ENCODE results near the gene ADAM17. TPM values are rescaled to one million over a fixed set of nuclear protein-coding genes. Genes with fewer than 3 reads are reported as not detected.
A peak's percentile ranks its signal among the peaks of the same experiment; 100 is the strongest.
"Not testable (repeated sequence)": the region's sequence is repeated elsewhere in the genome, so short reads cannot be mapped to it uniquely, and the experiment has no call there.

Gene ADAM17
- total RNA-seq, 1 donor from 2014 or later = 23.3 TPM

DNA sequence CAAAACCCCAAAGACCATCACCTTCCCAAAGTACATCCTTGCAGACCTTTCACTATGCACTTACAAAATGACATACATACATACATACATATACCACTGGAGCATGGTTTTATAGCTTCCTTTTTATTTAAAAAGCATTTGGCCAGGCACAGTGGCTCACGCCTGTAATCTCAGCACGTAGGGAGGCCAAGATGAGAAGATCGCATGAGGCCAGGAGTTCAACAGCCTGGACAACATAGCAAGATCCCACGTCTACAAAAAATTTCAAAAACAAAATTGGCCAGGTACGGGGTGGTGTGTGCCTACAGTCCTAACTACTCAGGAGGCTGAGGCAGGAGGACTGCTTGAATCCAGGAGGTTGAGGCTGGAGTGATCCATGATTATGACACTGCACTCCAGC, 29.9 kb upstream of the ADAM17 start:
- no peaks in the 10 kb centered on the region for H3K9me3 Mint-ChIP-seq
- intact Hi-C loops (cut with micrococcal nuclease) = no loop called here
- H3K27ac Mint-ChIP-seq = no peak overlapping the region
- H3K4me1 Mint-ChIP-seq (ENCODE audit: low read depth) = peaks cover 11% of the 10 kb centered on the region
- H3K36me3 Mint-ChIP-seq (ENCODE audit: low read depth) = peaks cover 59% of the 10 kb centered on the region
- no peak overlapping the region for H3K4me3 Mint-ChIP-seq (ENCODE audit: low read depth)
- no peaks in the 10 kb centered on the region for H3K27me3 Mint-ChIP-seq (ENCODE audit: low read depth)
- no peak for DNase-seq (ENCODE audit: low spot score)

- H3K4me3 Mint-ChIP-seq (ENCODE audit: low read depth); DNase-seq (ENCODE audit: low spot score); H3K9me3 Mint-ChIP-seq; H3K4me1 Mint-ChIP-seq (ENCODE audit: low read depth); H3K27me3 Mint-ChIP-seq (ENCODE audit: low read depth); H3K27ac Mint-ChIP-seq; intact Hi-C loops (cut with micrococcal nuclease): not testable (repeated sequence)
- H3K36me3 Mint-ChIP-seq (ENCODE audit: low read depth) = peaks cover 57% of the 10 kb centered on the region
Observed at GRCh38 chr2:9584902-9585301, 29.3 kb upstream of the ADAM17 start.

DNA sequence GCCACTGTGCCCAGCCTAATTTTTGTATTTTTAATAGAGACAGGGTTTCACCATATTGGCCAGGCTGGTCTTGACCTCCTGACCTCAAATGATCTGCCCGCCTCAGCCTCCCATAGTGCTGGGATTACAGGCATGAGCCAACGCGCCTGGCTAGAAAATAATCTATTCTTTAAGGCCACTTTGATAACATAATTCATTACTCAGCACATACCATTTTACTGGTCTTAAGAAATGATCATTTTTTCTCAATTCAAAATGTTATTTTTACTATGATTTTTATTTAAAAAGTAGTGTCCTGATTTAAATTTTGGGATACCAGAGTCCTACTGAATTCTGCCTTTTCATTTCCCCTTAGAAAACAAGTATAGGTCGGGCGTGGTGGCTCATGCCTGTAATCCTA, 27.0 kb upstream of the ADAM17 start:
- intact Hi-C loops (cut with micrococcal nuclease) = no loop called here
- no peaks in the 10 kb centered on the region for H3K27me3 Mint-ChIP-seq (ENCODE audit: low read depth)
- no peaks in the 10 kb centered on the region for H3K9me3 Mint-ChIP-seq
- H3K27ac Mint-ChIP-seq = no peak overlapping the region
- H3K4me3 Mint-ChIP-seq (ENCODE audit: low read depth) = no peak overlapping the region
- peaks cover 45% of the 10 kb centered on the region for H3K36me3 Mint-ChIP-seq (ENCODE audit: low read depth)
- no peak for DNase-seq (ENCODE audit: low spot score)
- H3K4me1 Mint-ChIP-seq (ENCODE audit: low read depth) = peaks cover 2% of the 10 kb centered on the region

DNA sequence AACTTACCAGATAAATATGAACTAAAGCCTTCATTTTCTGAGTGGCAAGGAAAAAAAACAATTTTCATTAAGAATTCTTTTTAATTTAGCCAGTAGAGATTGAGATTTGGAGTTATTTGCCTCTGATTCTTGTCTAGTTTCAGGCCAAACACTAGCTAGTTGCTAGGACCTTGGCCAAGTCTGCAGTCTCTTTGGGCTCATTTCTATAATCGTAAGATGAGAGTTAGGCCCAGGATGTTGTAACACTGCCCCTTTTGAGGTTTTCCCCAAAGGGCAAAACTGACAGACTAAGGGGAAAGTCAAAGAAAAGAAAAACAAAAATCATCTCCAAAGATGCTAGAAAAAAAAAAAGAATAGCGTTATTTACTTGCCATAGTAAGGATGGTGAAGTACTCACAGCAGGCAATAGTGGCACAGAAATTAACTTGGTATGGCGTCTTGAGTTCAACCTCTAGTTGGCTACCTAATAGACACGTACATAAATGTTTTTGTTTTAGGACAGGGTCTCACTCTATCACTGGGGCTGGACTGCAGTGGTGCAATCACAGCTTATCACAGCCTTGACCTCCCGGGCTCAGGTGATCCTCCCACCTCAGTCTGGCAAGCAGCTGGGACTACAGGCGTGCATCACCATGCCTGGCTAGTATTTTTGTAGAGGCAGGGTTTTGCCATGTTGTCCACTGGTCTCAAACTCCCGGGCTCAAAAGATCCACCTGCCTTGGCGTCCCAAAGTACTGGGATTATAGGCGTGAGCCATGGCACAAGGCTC, 23.0 kb upstream of the ADAM17 start:
- DNase-seq (ENCODE audit: low spot score) = no peak
- H3K36me3 Mint-ChIP-seq (ENCODE audit: low read depth) = peaks cover 15% of the 10 kb centered on the region
- H3K27me3 Mint-ChIP-seq (ENCODE audit: low read depth) = no peaks in the 10 kb centered on the region
- peaks cover 8% of the 10 kb centered on the region for H3K4me1 Mint-ChIP-seq (ENCODE audit: low read depth)
- no peaks in the 10 kb centered on the region for H3K9me3 Mint-ChIP-seq
- intact Hi-C loops (cut with micrococcal nuclease) = no loop called here
- H3K27ac Mint-ChIP-seq = no peak overlapping the region
- no peak overlapping the region for H3K4me3 Mint-ChIP-seq (ENCODE audit: low read depth)

DNA sequence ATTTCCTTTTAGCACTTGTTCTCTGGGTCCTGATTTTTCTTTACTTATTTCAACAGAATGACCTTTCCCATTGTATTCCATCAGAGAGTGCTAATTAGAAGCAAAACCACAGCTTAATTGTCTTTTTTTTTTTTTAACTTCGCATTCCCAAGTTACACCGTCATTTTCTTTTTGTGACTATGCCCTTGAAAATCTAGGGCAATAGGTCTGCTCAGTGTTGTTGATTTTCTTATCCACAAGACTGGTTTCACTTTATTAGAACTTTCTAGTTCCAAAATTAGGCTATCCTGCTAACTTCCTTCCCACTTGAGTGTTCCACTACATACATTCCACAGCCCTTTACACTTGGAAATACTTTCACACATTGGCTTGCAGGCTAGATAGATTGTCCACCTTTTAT, 18.7 kb upstream of the ADAM17 start:
- DNase-seq (ENCODE audit: low spot score) = no peak
- Mint-ChIP-seq H3K27me3 (ENCODE audit: low read depth) (no peaks in the 10 kb centered on the region), H3K36me3 (ENCODE audit: low read depth) (no peaks in the 10 kb centered on the region), H3K27ac (no peak overlapping the region), H3K4me1 (ENCODE audit: low read depth) (peaks cover 21% of the 10 kb centered on the region), H3K9me3 (no peaks in the 10 kb centered on the region), H3K4me3 (ENCODE audit: low read depth) (no peak overlapping the region)
- intact Hi-C loops (cut with micrococcal nuclease) = loop anchor here (2.0 kb wide), 1 partner anchor 20 kb away; the partner anchor contains the start of gene ADAM17

GRCh38 chr2:9573840-9574239, 18.2 kb upstream of the ADAM17 start:
- no peak for DNase-seq (ENCODE audit: low spot score)
- peak overlapping the region; percentile 7 for H3K27ac Mint-ChIP-seq
- peaks cover 21% of the 10 kb centered on the region for H3K4me1 Mint-ChIP-seq (ENCODE audit: low read depth)
- H3K27me3 Mint-ChIP-seq (ENCODE audit: low read depth) = no peaks in the 10 kb centered on the region
- no peak overlapping the region for H3K4me3 Mint-ChIP-seq (ENCODE audit: low read depth)
- intact Hi-C loops (cut with micrococcal nuclease) = loop anchor here (2.0 kb wide), 1 partner anchor 19 kb away; the partner anchor contains the start of gene ADAM17
- no peaks in the 10 kb centered on the region for H3K36me3 Mint-ChIP-seq (ENCODE audit: low read depth)
- no peaks in the 10 kb centered on the region for H3K9me3 Mint-ChIP-seq

DNA sequence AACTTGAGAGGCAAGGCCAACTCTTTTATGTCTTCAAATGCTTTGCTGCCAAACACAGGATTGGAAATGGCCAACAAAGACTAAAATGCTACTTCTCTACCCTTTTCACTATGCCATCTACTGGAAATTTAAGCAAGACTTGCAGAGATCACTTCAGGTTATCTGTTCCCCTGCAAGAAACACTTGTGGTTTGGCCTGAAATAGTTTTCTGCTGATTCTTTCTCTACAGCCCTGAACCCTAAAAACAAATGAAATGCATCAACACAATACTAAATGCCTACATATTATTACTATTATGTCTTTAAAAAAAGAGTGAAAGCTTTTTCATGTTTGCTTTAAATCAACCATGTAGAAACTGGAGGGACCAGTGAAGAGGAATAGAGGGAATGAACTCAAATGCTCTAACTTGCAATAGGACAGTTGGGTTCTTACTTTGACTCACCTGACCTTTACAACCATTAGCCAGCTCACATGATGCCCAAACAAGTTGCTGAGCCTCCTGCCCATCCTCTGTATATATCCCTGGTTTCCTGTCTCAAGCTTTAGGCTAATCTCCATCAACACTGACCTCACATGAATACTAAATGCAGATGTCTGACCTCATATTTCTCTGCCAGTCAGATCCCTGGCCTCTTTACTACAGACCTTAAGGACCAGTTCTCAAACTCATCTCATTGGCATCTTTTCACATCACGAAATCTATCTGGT, 17.5 kb upstream of the ADAM17 start:
- H3K4me3 Mint-ChIP-seq (ENCODE audit: low read depth) = no peak overlapping the region
- intact Hi-C loops (cut with micrococcal nuclease) = no loop called here
- no peaks in the 10 kb centered on the region for H3K36me3 Mint-ChIP-seq (ENCODE audit: low read depth)
- H3K9me3 Mint-ChIP-seq = no peaks in the 10 kb centered on the region
- H3K4me1 Mint-ChIP-seq (ENCODE audit: low read depth) = peaks cover 21% of the 10 kb centered on the region
- DNase-seq (ENCODE audit: low spot score) = no peak
- H3K27ac Mint-ChIP-seq = no peak overlapping the region
- no peaks in the 10 kb centered on the region for H3K27me3 Mint-ChIP-seq (ENCODE audit: low read depth)

GRCh38 chr2:9570182-9571060, 14.8 kb upstream of the ADAM17 start:
- DNase-seq (ENCODE audit: low spot score) = no peak
- Mint-ChIP-seq H3K27ac (no peak overlapping the region), H3K27me3 (ENCODE audit: low read depth) (no peaks in the 10 kb centered on the region), H3K4me1 (ENCODE audit: low read depth) (peaks cover 22% of the 10 kb centered on the region), H3K9me3 (no peaks in the 10 kb centered on the region), H3K36me3 (ENCODE audit: low read depth) (no peaks in the 10 kb centered on the region), H3K4me3 (ENCODE audit: low read depth) (no peak overlapping the region)
- intact Hi-C loops (cut with micrococcal nuclease) = no loop called here

GRCh38 chr2:9565436-9566153, 10.0 kb upstream of the ADAM17 start:
- intact Hi-C loops (cut with micrococcal nuclease) = no loop called here
- Mint-ChIP-seq H3K27ac (no peak overlapping the region), H3K27me3 (ENCODE audit: low read depth) (no peaks in the 10 kb centered on the region), H3K9me3 (no peaks in the 10 kb centered on the region), H3K4me1 (ENCODE audit: low read depth) (peaks cover 3% of the 10 kb centered on the region), H3K4me3 (ENCODE audit: low read depth) (no peak overlapping the region), H3K36me3 (ENCODE audit: low read depth) (peaks cover 1% of the 10 kb centered on the region)
- DNase-seq (ENCODE audit: low spot score) = no peak

- Mint-ChIP-seq H3K36me3 (ENCODE audit: low read depth) (peaks cover 9% of the 10 kb centered on the region), H3K4me3 (ENCODE audit: low read depth) (no peak overlapping the region), H3K27ac (no peak overlapping the region), H3K9me3 (no peaks in the 10 kb centered on the region), H3K4me1 (ENCODE audit: low read depth) (peaks cover 13% of the 10 kb centered on the region), H3K27me3 (ENCODE audit: low read depth) (no peaks in the 10 kb centered on the region)
- intact Hi-C loops (cut with micrococcal nuclease) = no loop called here
- no peak for DNase-seq (ENCODE audit: low spot score)
Observed at GRCh38 chr2:9560628-9561027, 5.0 kb upstream of the ADAM17 start.

GRCh38 chr2:9558948-9559381, 3.3 kb upstream of the ADAM17 start:
- H3K27ac Mint-ChIP-seq = no peak overlapping the region
- no peaks in the 10 kb centered on the region for H3K9me3 Mint-ChIP-seq
- H3K36me3 Mint-ChIP-seq (ENCODE audit: low read depth) = peaks cover 15% of the 10 kb centered on the region
- peaks cover 23% of the 10 kb centered on the region for H3K4me1 Mint-ChIP-seq (ENCODE audit: low read depth)
- intact Hi-C loops (cut with micrococcal nuclease) = loop anchor here (10.0 kb wide), 1 partner anchor 486 kb away; the partner anchor contains the start of gene KLF11
- DNase-seq (ENCODE audit: low spot score) = no peak
- H3K27me3 Mint-ChIP-seq (ENCODE audit: low read depth) = no peaks in the 10 kb centered on the region
- H3K4me3 Mint-ChIP-seq (ENCODE audit: low read depth) = no peak overlapping the region

DNA sequence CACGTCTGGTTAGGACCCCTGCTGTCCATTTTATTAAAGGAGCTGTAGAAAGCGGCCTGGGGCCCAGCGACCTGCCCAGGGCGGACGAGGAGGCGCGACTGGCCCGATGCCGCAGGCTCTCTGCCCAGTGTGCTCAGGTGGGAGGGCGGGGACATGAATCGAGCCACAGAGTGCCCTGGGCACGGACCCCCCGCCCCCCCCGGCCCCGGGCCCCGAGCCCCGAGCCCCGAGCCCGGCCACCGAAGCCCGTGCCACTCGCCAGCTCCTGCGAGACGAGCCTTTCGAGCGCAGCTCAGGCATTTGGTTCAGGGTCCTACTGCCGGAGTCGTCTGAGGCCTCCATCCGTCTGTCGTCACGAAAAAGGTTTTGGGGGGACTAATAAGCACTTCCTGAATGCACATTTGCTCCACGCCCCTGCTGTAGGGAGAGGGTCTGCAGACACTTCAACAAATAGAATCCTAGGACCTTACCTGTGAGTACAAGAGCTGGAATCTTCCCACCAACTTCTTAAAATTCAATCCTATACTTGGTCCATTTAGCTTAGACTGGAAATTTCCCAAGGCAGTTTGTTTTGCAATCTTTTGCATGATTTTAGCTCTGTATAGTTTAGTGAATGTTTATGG, 602 bp upstream of the ADAM17 start:
- DNase-seq (ENCODE audit: low spot score) = no peak
- peak overlapping the region; percentile 97 for H3K27ac Mint-ChIP-seq
- peak overlapping the region; percentile 97 for H3K4me3 Mint-ChIP-seq (ENCODE audit: low read depth)
- H3K27me3 Mint-ChIP-seq (ENCODE audit: low read depth) = no peaks in the 10 kb centered on the region
- H3K4me1 Mint-ChIP-seq (ENCODE audit: low read depth) = peaks cover 39% of the 10 kb centered on the region
- intact Hi-C loops (cut with micrococcal nuclease) = loop anchor here (10.0 kb wide), 1 partner anchor 489 kb away; the partner anchor contains the start of gene KLF11
- no peaks in the 10 kb centered on the region for H3K9me3 Mint-ChIP-seq
- peaks cover 23% of the 10 kb centered on the region for H3K36me3 Mint-ChIP-seq (ENCODE audit: low read depth)
